PC-3 (cell line): ENCODE measurements around the gene PSMA4. TPM values are rescaled to one million over a fixed set of nuclear protein-coding genes. Genes with fewer than 3 reads are reported as not detected.

Experiments
- ATAC-seq: fragments of 200-7000 bp; cut with Tn5 transposase; 2 replicates; pipeline ENCODE4 v1.9.1; 2020; ENCODE audit warnings: mild to moderate bottlenecking, moderate library complexity
- BruUV-seq: library from RNA; stranded (reverse); fragments of 400-500 nt; replicated peaks from 2 replicates; lab custom pipeline; 2021; lab: Mats Ljungman, UMichigan
- CTCF ChIA-PET: fragments of 300-600 bp; sonication (Branson Sonifier 250); formaldehyde crosslinking; loops from one replicate; lab custom pipeline; 2022; ENCODE audit warnings: antibody characterized with exemption; lab: Charles Lee
- POLR2A ChIA-PET: fragments of 300-600 bp; sonication (Branson Sonifier 250); formaldehyde crosslinking; loops from one replicate; lab custom pipeline; 2022; ENCODE audit warnings: antibody characterized with exemption; ENCODE audit not compliant: unreplicated experiment; lab: Charles Lee
- DNase-seq: peaks from one replicate; pipeline ENCODE4 v3.0.0-alpha.2; 2015
- H2AFZ ChIP-seq: fragments of 300-600 bp; sonication (generic); 2 replicates; pipeline ENCODE4 v1.6.0; 2016; ENCODE audit warnings: antibody characterized with exemption, low read length
- H3F3A ChIP-seq: fragments of 300-600 bp; sonication (generic); one replicate; pipeline ENCODE4 v1.6.0; 2017; ENCODE audit warnings: antibody characterized with exemption, low read length, control low read depth, mild to moderate bottlenecking; ENCODE audit not compliant: unreplicated experiment
- H3K27ac ChIP-seq: fragments of 300-600 bp; sonication (generic); 2 replicates; pipeline ENCODE4 v1.5.1; 2016; ENCODE audit warnings: mild to moderate bottlenecking, low read length
- H3K27me3 ChIP-seq: fragments of 300-600 bp; sonication (generic); 2 replicates; pipeline ENCODE4 v1.6.1; 2016; ENCODE audit warnings: low read length, mixed read lengths
- H3K36me3 ChIP-seq: fragments of 300-600 bp; sonication (generic); 2 replicates; pipeline ENCODE4 v1.6.1; 2016; ENCODE audit warnings: low read depth, mixed run types, low read length, mixed read lengths
- H3K4me1 ChIP-seq: fragments of 300-600 bp; sonication (generic); 2 replicates; pipeline ENCODE4 v1.5.1; 2016; ENCODE audit warnings: low read length; ENCODE audit not compliant: insufficient read depth
- H3K4me2 ChIP-seq: fragments of 300-600 bp; sonication (generic); 2 replicates; pipeline ENCODE4 v1.6.0; 2016; ENCODE audit warnings: low read length
- H3K4me3 ChIP-seq: fragments of 300-600 bp; sonication (generic); 2 replicates; pipeline ENCODE4 v1.5.1; 2016; ENCODE audit warnings: mild to moderate bottlenecking, low read length, mixed read lengths
- H3K79me2 ChIP-seq: fragments of 300-600 bp; sonication (generic); 2 replicates; pipeline ENCODE4 v1.6.1; 2017; ENCODE audit warnings: low read length, mixed read lengths
- H3K9ac ChIP-seq: fragments of 300-600 bp; sonication (generic); 2 replicates; pipeline ENCODE4 v1.6.0; 2016; ENCODE audit warnings: mild to moderate bottlenecking, low read length
- H3K9me2 ChIP-seq: fragments of 300-600 bp; sonication (generic); replicated peaks from 2 replicates; pipeline ENCODE4 v1.6.1; 2016; ENCODE audit warnings: mixed run types, low read length, mixed read lengths
- H3K9me3 ChIP-seq: fragments of 300-600 bp; sonication (generic); 2 replicates; pipeline ENCODE4 v1.6.1; 2016; ENCODE audit warnings: low read length, mixed read lengths
- H4K20me1 ChIP-seq: fragments of 300-600 bp; sonication (generic); 2 replicates; pipeline ENCODE4 v1.6.1; 2016; ENCODE audit warnings: low read length, mixed read lengths
- EZH2 ChIP-seq: fragments of 300-600 bp; sonication (generic); IDR thresholded peaks from one replicate; pipeline ENCODE4 v1.6.1; 2017; ENCODE audit warnings: antibody characterized with exemption, mild to moderate bottlenecking, low read length; ENCODE audit not compliant: unreplicated experiment
- EZH2phosphoT487 ChIP-seq: fragments of 300-600 bp; sonication (generic); IDR thresholded peaks from 2 replicates; pipeline ENCODE4 v1.6.1; 2018; ENCODE audit warnings: mild to moderate bottlenecking, antibody characterized with exemption, low read length, borderline replicate concordance
- intact Hi-C: fragments of 100-400 bp; cut with micrococcal nuclease; formaldehyde crosslinking; loops from 2 replicates; pipeline ENCODE4 v1.9.0; 2023
- total RNA-seq: library from RNA; depleted of rRNA; stranded (reverse); fragments of >200 nt; gene quantifications from 2 replicates; pipeline ENCODE4 v1.2.3, GENCODE V29; 2014
- TF ChIP-seq, protein P1 (sequence below): fragments of 300-600 bp; sonication (generic); conservative IDR thresholded peaks from 2 replicates; pipeline ENCODE4 v1.5.1; 2017; ENCODE audit warnings: antibody characterized with exemption, low read depth, mild to moderate bottlenecking, low read length

PSMA4 gene
- total RNA-seq, 1 experiment from 2014 or later = 245 TPM

DNA sequence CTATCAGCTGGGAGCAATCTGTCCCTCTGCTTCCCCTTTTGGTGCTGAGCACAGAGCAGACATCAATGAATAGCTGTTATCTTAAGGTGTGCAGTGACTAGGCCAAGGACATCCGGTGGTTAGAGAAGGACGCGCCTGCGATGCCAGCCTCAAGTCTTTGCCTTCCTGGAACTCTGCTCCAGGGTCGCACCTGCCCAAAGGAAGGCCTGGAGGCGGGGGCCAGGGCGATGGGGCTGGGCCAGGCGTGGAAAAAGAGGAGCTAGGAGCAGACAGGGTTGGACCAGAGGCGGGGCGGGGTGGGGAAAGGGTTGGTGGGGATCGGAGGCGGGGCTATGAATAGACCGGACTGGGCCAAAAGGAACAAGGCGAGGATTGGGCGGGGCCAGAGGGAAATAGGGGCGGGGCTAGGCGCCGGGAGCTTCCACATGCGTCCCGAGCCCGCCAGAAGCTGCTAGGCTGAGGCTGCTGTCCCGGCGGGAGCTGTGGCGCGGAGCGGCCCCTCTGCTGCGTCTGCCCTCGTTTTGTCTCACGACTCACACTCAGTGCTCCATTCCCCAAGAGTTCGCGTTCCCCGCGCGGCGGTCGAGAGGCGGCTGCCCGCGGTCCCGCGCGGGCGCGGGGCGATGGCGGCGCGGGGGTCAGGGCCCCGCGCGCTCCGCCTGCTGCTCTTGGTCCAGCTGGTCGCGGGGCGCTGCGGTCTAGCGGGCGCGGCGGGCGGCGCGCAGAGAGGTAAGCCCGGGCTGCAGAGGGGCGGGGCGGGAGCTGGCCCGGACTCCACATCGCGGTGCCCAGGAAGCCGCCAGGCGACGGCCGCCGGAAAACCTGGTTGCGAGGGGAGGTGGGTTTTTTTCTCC, 25.1 kb downstream of the PSMA4 start, which contains the start of gene CHRNA5:
Gene CHRNA5 (plus strand): TSS at position 424 of the 854 bp plus-strand sequence. CDS start 200 bp downstream, at position 624.
- Histone ChIP-seq H3K9me2 (no peaks in the 10 kb centered on the region), H3K9me3 (no peaks in the 10 kb centered on the region), H3K4me1 (peaks cover 4% of the 10 kb centered on the region), H4K20me1 (no peaks in the 10 kb centered on the region), H3K27ac (0 out of 2 replicates have a peak within 1 kb of the TSS, but pooled peaks have one; percentile 26), H3F3A (peaks cover 6% of the 10 kb centered on the region), H3K27me3 (no peaks in the 10 kb centered on the region), H2AFZ (peak within 1 kb of the TSS; percentile 89), H3K36me3 (no peaks in the 10 kb centered on the region), H3K4me2 (peak within 1 kb of the TSS; percentile 84), H3K79me2 (peaks cover 28% of the 10 kb centered on the region), H3K4me3 (peak within 1 kb of the TSS; percentile 77), H3K9ac (peak within 1 kb of the TSS; percentile 45)
- ChIA-PET CTCF (interaction anchor here (0.6 kb wide), 2 partner anchors 56 to 300 kb away, joined by 3 to 5 read pairs; no protein-coding TSS in a partner anchor), POLR2A (interaction anchor here (0.5 to 1.2 kb wide), 8 partner anchors 9 to 530 kb away, joined by 3 to 24 read pairs (median 4); partner anchors contain the start of genes HYKK, PSMA4 and SKIC8)
- BruUV-seq = no TSS peak
- TF ChIP-seq EZH2phosphoT487 (no peak), EZH2 (no peak)
- TF ChIP-seq, protein P1, sequence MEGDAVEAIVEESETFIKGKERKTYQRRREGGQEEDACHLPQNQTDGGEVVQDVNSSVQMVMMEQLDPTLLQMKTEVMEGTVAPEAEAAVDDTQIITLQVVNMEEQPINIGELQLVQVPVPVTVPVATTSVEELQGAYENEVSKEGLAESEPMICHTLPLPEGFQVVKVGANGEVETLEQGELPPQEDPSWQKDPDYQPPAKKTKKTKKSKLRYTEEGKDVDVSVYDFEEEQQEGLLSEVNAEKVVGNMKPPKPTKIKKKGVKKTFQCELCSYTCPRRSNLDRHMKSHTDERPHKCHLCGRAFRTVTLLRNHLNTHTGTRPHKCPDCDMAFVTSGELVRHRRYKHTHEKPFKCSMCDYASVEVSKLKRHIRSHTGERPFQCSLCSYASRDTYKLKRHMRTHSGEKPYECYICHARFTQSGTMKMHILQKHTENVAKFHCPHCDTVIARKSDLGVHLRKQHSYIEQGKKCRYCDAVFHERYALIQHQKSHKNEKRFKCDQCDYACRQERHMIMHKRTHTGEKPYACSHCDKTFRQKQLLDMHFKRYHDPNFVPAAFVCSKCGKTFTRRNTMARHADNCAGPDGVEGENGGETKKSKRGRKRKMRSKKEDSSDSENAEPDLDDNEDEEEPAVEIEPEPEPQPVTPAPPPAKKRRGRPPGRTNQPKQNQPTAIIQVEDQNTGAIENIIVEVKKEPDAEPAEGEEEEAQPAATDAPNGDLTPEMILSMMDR = no peak
- intact Hi-C loops = loop anchor here (2.0 kb wide), 1 partner anchor 19 kb away; no protein-coding TSS in a partner anchor
- DNase-seq = peak; percentile 88
- peak; percentile 81 for ATAC-seq

DNA sequence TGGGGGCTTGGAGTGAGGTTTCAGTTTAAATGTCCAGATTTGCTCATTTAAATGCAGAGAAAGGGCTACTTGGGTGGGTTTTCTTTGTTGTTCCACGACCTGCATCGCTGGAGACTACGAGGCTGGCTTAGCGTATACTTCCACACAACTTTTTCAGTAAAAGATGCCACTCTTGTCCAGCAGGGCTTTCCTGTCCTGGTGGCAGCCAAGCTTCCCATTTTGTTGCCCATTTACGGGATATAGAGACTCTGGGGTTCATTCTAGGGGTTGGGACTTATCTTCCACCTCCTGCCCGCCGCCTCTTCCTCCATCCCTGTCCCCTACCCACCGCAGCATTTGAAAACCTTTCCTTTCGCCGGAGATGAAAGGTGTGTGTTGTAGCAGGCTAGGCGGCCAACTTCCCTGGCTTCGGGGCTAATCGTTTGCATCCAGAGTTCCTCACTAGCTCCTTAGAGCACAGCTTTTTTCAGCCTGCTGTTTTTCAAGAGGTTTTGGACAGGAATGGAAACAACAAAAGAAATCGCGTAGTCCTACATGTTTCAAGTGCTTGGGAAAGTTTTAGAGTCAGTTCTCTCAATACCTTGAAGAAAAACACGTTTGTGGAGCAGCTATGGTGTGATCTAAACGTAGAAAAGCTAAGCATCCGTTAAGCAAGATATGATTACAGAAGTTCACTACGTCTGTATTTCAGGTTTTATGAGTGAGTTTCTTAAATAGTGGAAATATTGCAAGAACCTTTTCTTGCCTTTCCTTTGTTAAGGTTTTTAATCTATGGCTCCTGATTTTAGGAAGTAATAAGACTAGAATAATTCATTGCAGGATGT, 25.9 kb downstream of the PSMA4 start:
- ChIA-PET POLR2A (interaction anchor here (0.6 to 1.2 kb wide), 4 partner anchors 58 to 267 kb away, joined by 3 to 6 read pairs (median 6); partner anchors contain the start of genes HYKK and SKIC8), CTCF (no interaction called here)
- Histone ChIP-seq H3K9me2 (no peaks in the 10 kb centered on the region), H4K20me1 (no peaks in the 10 kb centered on the region), H3K27ac (0 out of 2 replicates have a peak overlapping the region, but pooled peaks have one; percentile 4), H2AFZ (peak overlapping the region; percentile 89), H3K4me2 (peak overlapping the region; percentile 84), H3K9me3 (no peaks in the 10 kb centered on the region), H3K9ac (peak overlapping the region; percentile 45), H3K4me1 (peaks cover 4% of the 10 kb centered on the region), H3K79me2 (peaks cover 36% of the 10 kb centered on the region), H3K27me3 (no peaks in the 10 kb centered on the region), H3K4me3 (peak overlapping the region; percentile 77), H3K36me3 (no peaks in the 10 kb centered on the region), H3F3A (peaks cover 6% of the 10 kb centered on the region)
- BruUV-seq = TSS peak; percentile 64
- no peak for TF ChIP-seq EZH2
- TF ChIP-seq, protein P1 = peak; percentile 25; the same call in 1 of the 2 replicates
- TF ChIP-seq EZH2phosphoT487 = no peak
- peak; percentile 56 for DNase-seq
- intact Hi-C loops = loop anchor here (2.0 kb wide), 1 partner anchor 19 kb away; no protein-coding TSS in a partner anchor
- ATAC-seq = peak; percentile 60
